Psoas muscle (tissue), 8 donors: Measurements from ENCODE around the gene KLHL1. TPM values are rescaled to one million over a fixed set of nuclear protein-coding genes. Genes with fewer than 3 reads are reported as not detected.

Source experiments
- ATAC-seq, 4 donors: fragments of 200-7000 bp; cut with Tn5 transposase; one replicate each; pipeline ENCODE4 v1.9.1; 2020; ENCODE audit warnings: moderate library complexity in 3 of 4, mild to moderate bottlenecking in 2 of 4
- DNase-seq, 2 donors: peaks; one replicate each; pipeline ENCODE4 v3.0.0-alpha.2; 2020
- H3K27ac ChIP-seq: fragments of 200-600 bp; one replicate; pipeline ENCODE4 v1.8.0; 2022
- H3K27me3 ChIP-seq, 3 donors: fragments of 200-600 bp in 1 of 3; one replicate each; pipeline versions ENCODE4 v1.6.1 to v1.8.0; 2013 to 2022; ENCODE audit warnings: low read length in 2 of 3, mild to moderate bottlenecking in 2 of 3, moderate library complexity in 1 of 3; ENCODE audit not compliant: insufficient read depth in 3 of 3
- H3K36me3 ChIP-seq, 2 donors: fragments of 200-600 bp in 1 of 2; one replicate each; pipeline versions ENCODE4 v1.6.1 to v1.8.0; 2013 to 2022; ENCODE audit warnings: low read depth in 1 of 2, mild to moderate bottlenecking in 1 of 2, moderate library complexity in 1 of 2; ENCODE audit not compliant: insufficient read depth in 1 of 2
- H3K4me1 ChIP-seq: fragments of 200-600 bp; one replicate; pipeline ENCODE4 v1.8.0; 2022
- H3K4me3 ChIP-seq: fragments of 200-600 bp; one replicate; pipeline ENCODE4 v1.8.0; 2022; ENCODE audit warnings: mild to moderate bottlenecking
- H3K9me3 ChIP-seq: fragments of 200-600 bp; one replicate; pipeline ENCODE4 v1.8.0; 2022
- CTCF ChIP-seq: fragments of 200-600 bp; IDR thresholded peaks from one replicate; pipeline ENCODE4 v1.8.0; 2022; ENCODE audit warnings: antibody characterized with exemption
- WGBS, 3 donors: extraction: QIAGEN DNeasy Blood & Tissue Kit; methylation state at CpG; one replicate each; pipeline versions ENCODE4 v1.1.6 to v1.1.7; 2013; 5-methylcytosine and 5-hydroxymethylcytosine counted together
- intact Hi-C, 2 donors: fragments of 100-400 bp; cut with DNase I; formaldehyde crosslinking; loops; one replicate each; pipeline versions ENCODE4 v1.11.0 to v1.14.2; 2022
- polyA plus RNA-seq, 3 donors: library from polyadenylated mRNA; stranded (reverse); fragments of 200-250 nt; gene quantifications; one replicate each; pipeline ENCODE4 v1.2.3, GENCODE V29; 2013
- total RNA-seq, 4 donors: library from RNA; stranded (reverse); fragmentation: NEBNext Ultra II Directional in 2 of 4; extraction: Animal tissue kit (Norgen Biotek cat#: 25700) in 2 of 4; gene quantifications; one replicate each; pipeline versions ENCODE4 v1.2.1 to v1.2.4, GENCODE V29; 2021 to 2023
- donor health status: healthy with polysubstance abuse.
- donor health status: DM: no; HTN: no; CAD: no; lungs with moderate emphysema.
- donor health status: Bipolar disorder and iron deficiency.
- donor health status: healthy.
- donor health status: DM: yes; HTN: yes; CAD: no.
- donor health status: DM: no; HTN: no; CAD: no.
- donor health status: DM: no; HTN: no; CAD: no.
- donor health status: DM: yes; HTN: yes; CAD: no.

KLHL1 gene
- total and polyA plus RNA-seq, 7 donors, result not detected

- 32 to 71% (median 69%) methylated on average over 2 of the region's 2 CpGs for WGBS, 3 donors
- ATAC-seq (no peak), DNase-seq (no peak)
- H3K9me3 ChIP-seq, result no peaks in the 10 kb centered on the region
- H3K27me3 ChIP-seq, result no peaks in the 10 kb centered on the region
- H3K36me3 ChIP-seq, result no peaks in the 10 kb centered on the region
- H3K4me3 ChIP-seq, result no peak overlapping the region
- TF ChIP-seq CTCF, result no peak
- intact Hi-C loops, result no loop called here
- no peak overlapping the region for H3K27ac ChIP-seq
- H3K4me1 ChIP-seq, result no peaks in the 10 kb centered on the region
These were observed 108.4 kb downstream of the KLHL1 start for GRCh38 chr13:69999875-70000274.

- DNase-seq (no peak), ATAC-seq (no peak)
- 91 to 93% (median 93%) methylated on average over 4 of the region's 4 CpGs for WGBS, 3 donors
- no peak for TF ChIP-seq CTCF
- no peaks in the 10 kb centered on the region for H3K36me3 ChIP-seq
- intact Hi-C loops, result no loop called here
- no peak overlapping the region for H3K4me3 ChIP-seq
- H3K27ac ChIP-seq, result no peak overlapping the region
- H3K4me1 ChIP-seq, result no peaks in the 10 kb centered on the region
- H3K9me3 ChIP-seq, result no peaks in the 10 kb centered on the region
- H3K27me3 ChIP-seq, result no peaks in the 10 kb centered on the region
These were observed 111.2 kb downstream of the KLHL1 start for GRCh38 chr13:69997061-69997460.

DNA sequence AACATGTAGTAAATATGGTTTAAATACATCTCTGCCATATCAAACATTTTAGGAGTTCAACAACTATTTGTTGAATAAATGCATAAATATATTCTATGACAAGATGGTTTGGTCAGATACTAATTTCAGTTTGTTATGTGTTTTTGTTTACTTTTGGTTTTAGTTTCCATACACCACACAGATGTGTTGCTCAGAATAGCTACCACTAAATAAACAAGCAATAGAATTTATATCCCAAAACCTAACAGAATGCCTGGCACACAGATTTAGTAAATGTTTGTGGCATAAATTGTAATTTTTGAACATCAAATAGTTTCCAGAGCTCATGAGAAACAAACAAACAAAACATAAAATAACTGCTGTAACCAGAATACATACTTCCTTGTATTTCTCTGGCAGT is 127.5 kb downstream of the KLHL1 start:
- Histone ChIP-seq H3K4me3 (no peak overlapping the region), H3K27ac (no peak overlapping the region), H3K36me3 (no peaks in the 10 kb centered on the region), H3K9me3 (peaks cover 3% of the 10 kb centered on the region), H3K4me1 (no peaks in the 10 kb centered on the region), H3K27me3 (no peaks in the 10 kb centered on the region)
- DNase-seq, result no peak
- intact Hi-C loops, result no loop called here
- ATAC-seq, result no peak
- TF ChIP-seq CTCF, result no peak

- no peak for TF ChIP-seq CTCF
- ATAC-seq, result no peak
- H3K27me3 ChIP-seq, result no peaks in the 10 kb centered on the region
These were observed 132.8 kb downstream of the KLHL1 start for GRCh38 chr13:69975496-69975895.

GRCh38 chr13:69970520-69970919 is 137.7 kb downstream of the KLHL1 start:
- intact Hi-C loops, result no loop called here
- H3K27me3 ChIP-seq, result no peaks in the 10 kb centered on the region
- H3K4me1 ChIP-seq, result no peaks in the 10 kb centered on the region
- H3K36me3 ChIP-seq, result no peaks in the 10 kb centered on the region
- no peak overlapping the region for H3K27ac ChIP-seq
- no peak for TF ChIP-seq CTCF
- DNase-seq, result no peak
- 46 to 52% (median 49%) methylated on average over 2 of the region's 2 CpGs for WGBS, 3 donors
- no peak for ATAC-seq
- no peak overlapping the region for H3K4me3 ChIP-seq
- no peaks in the 10 kb centered on the region for H3K9me3 ChIP-seq

More at GRCh38 chr13:69975496-69975895, 132.8 kb downstream of the KLHL1 start:
- DNase-seq, result no peak
- no peaks in the 10 kb centered on the region for H3K36me3 ChIP-seq
- H3K9me3 ChIP-seq, result no peaks in the 10 kb centered on the region
- no peak overlapping the region for H3K4me3 ChIP-seq
- H3K27ac ChIP-seq, result no peak overlapping the region
- no peaks in the 10 kb centered on the region for H3K4me1 ChIP-seq
- intact Hi-C loops, result no loop called here
- 85 to 89% (median 86%) methylated on average over 2 of the region's 2 CpGs for WGBS, 3 donors
